Thyroid gland (tissue), 4 donors: ENCODE measurements around the gene PTPN9. TPM values are rescaled to one million over a fixed set of nuclear protein-coding genes. Genes with fewer than 3 reads are reported as not detected.
"Not testable (repeated sequence)": the region's sequence is repeated elsewhere in the genome, so short reads cannot be mapped to it uniquely, and the experiment has no call there.

ENCODE experiments used
- DNase-seq, 2 donors: peaks; one replicate each; pipeline ENCODE4 v3.0.0-alpha.2; 2019
- H3K27ac ChIP-seq, 3 donors: fragments of 200-600 bp; sonication (generic); 1 replicate in 2 of 3; 2 replicates in 1 of 3; pipeline ENCODE4 v1.5.1; 2016 to 2019; ENCODE audit warnings: mild to moderate bottlenecking in 1 of 3, moderate library complexity in 1 of 3
- H3K27me3 ChIP-seq: fragments of 200-600 bp; sonication (generic); one replicate; pipeline ENCODE4 v1.5.1; 2019
- H3K36me3 ChIP-seq, 2 donors: fragments of 200-600 bp; sonication (generic); one replicate each; pipeline ENCODE4 v1.5.1; 2016 to 2019
- H3K4me1 ChIP-seq, 2 donors: fragments of 200-600 bp; sonication (generic); one replicate each; pipeline ENCODE4 v1.5.1; 2017 to 2019
- H3K4me3 ChIP-seq, 3 donors: fragments of 200-600 bp; sonication (generic); replicated peaks in 1 of 3; 1 replicate in 2 of 3; 2 replicates in 1 of 3; pipeline ENCODE4 v1.5.1; 2016; ENCODE audit warnings: mild to moderate bottlenecking in 1 of 3
- H3K9me3 ChIP-seq: fragments of 200-600 bp; sonication (generic); one replicate; pipeline ENCODE4 v1.5.1; 2017
- POLR2A ChIP-seq, 2 donors: fragments of 450-650 bp; IDR thresholded peaks; one replicate each; pipeline ENCODE4 v1.6.1; 2017; ENCODE audit warnings: antibody characterized with exemption in 2 of 2, mild to moderate bottlenecking in 2 of 2, moderate library complexity in 1 of 2
- WGBS, 2 donors: methylation state at CpG; one replicate each; pipeline ENCODE4 v1.1.5; 2017; 5-methylcytosine and 5-hydroxymethylcytosine counted together
- intact Hi-C: fragments of 100-400 bp; cut with DNase I; formaldehyde crosslinking; loops from one replicate; pipeline ENCODE4 v1.15.1; 2023
- total RNA-seq, 4 donors: library from RNA; depleted of rRNA; stranded (reverse); fragments of >200 nt; gene quantifications; one replicate each; pipeline ENCODE4 v1.2.3, GENCODE V29; 2016
- TF ChIP-seq, protein P1 (sequence below), 6 experiments: fragments of 200-600 bp in 3 of 6; fragments of 450-650 bp in 3 of 6; sonication (generic) in 3 of 6; IDR thresholded peaks; one replicate each; pipeline ENCODE4 v1.5.1; 2016 to 2019; ENCODE audit warnings: antibody characterized with exemption in 6 of 6, mild to moderate bottlenecking in 2 of 6, inconsistent platforms in 1 of 6, moderate library complexity in 1 of 6

PTPN9 gene
- total RNA-seq, 4 donors from 2014 or later: 66.4 to 83.5 (median 73.6) TPM

DNA sequence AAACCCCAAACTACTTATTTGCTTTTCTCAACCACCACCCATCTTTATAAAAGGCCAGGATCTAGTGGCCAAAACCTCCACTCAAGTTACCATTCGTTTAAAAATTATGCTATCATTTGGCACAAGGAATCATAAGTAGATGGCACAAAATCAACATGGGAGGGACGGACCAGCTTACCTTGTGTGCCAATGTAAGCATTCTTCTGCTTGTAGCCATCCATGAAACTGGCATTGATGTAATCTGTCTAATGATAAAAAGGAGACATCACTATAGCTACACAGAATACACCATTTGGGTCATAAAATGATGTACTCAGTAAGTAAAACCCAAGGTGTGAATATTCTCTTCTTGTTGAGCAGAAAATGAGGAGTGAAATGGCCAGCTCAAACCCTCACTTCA, 99.4 kb downstream of the PTPN9 start:
- intact Hi-C loops: no loop called here
- no peak for TF ChIP-seq POLR2A (IDR thresholded peaks at IDR 0.05)
- TF ChIP-seq, protein P1, sequence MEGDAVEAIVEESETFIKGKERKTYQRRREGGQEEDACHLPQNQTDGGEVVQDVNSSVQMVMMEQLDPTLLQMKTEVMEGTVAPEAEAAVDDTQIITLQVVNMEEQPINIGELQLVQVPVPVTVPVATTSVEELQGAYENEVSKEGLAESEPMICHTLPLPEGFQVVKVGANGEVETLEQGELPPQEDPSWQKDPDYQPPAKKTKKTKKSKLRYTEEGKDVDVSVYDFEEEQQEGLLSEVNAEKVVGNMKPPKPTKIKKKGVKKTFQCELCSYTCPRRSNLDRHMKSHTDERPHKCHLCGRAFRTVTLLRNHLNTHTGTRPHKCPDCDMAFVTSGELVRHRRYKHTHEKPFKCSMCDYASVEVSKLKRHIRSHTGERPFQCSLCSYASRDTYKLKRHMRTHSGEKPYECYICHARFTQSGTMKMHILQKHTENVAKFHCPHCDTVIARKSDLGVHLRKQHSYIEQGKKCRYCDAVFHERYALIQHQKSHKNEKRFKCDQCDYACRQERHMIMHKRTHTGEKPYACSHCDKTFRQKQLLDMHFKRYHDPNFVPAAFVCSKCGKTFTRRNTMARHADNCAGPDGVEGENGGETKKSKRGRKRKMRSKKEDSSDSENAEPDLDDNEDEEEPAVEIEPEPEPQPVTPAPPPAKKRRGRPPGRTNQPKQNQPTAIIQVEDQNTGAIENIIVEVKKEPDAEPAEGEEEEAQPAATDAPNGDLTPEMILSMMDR (IDR thresholded peaks at IDR 0.05): no peak
- H3K36me3 ChIP-seq: peaks cover 11 to 18% of the 10 kb centered on the region in 2 donors
- peaks cover 0 to 8% of the 10 kb centered on the region in 2 donors for H3K4me1 ChIP-seq
- H3K27ac ChIP-seq: no peak overlapping the region
- WGBS, 2 donors: 55 to 69% methylated on average over 2 of the region's 2 CpGs
- H3K9me3 ChIP-seq: no peaks in the 10 kb centered on the region
- no peaks in the 10 kb centered on the region for H3K27me3 ChIP-seq
- no peak for DNase-seq
- no peak overlapping the region for H3K4me3 ChIP-seq

DNA sequence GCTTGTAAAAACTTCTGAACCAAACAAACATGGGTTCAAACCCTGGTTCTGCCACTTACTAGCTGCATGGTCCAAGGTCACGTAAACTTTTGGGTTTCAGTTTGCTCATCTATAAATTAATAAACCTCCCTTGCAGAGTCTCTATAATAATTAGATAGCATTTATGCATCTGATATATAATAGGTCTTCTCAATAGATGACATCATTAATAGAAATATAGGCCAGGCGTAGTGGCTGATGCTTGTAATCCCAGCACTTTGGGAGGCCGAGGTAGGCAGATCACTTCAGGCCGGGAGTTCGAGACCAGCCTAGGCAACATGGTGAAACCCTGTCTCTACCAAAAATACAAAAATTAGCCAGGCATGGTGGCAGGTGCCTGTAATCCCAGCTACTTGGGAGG, 102.0 kb downstream of the PTPN9 start:
- H3K4me1 ChIP-seq, H3K27ac ChIP-seq, H3K27me3 ChIP-seq, H3K4me3 ChIP-seq, H3K9me3 ChIP-seq, DNase-seq, intact Hi-C loops: not testable (repeated sequence)
- 95 to 99% methylated on average over 5 of the region's 5 CpGs for WGBS, 2 donors
- H3K36me3 ChIP-seq: peaks cover 31% of the 10 kb centered on the region in 2 donors

DNA sequence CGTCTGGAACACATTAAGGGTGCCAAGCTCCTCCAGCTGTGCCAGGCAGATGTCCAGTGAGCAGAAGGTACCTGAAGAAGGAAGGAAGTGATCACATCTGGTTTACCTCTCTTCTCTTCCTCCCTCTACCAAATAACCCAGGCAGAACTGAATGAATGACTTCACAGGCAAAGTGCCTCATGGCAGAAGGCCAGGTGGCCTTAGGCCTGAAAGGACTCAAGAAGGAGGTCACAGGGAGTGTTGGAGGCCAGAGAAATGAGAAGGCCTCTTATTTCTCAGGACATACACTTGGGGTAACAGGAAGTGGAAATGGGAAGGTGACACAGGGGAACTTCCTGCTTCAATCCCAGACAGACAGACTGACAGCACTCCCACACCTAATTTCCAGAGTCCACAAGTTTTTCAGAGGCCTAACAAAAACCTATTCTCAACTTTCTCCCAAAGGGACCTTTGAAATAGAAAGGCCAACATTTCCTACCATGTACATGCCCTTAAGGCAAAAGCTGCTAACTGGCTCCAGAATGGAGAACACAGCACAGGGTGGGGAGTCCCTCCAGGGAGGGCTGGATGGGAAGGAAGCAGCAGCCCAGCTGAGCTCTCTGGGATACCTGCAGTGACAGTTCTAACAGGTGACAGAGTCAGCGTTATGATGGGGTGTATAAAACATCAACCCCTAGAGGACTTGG, 110.1 kb downstream of the PTPN9 start:
- H3K9me3 ChIP-seq: no peaks in the 10 kb centered on the region
- no peak overlapping the region for H3K4me3 ChIP-seq
- peaks cover 45 to 60% of the 10 kb centered on the region in 2 donors for H3K36me3 ChIP-seq
- intact Hi-C loops: no loop called here
- H3K27ac ChIP-seq: no peak overlapping the region
- TF ChIP-seq, protein P1 (IDR thresholded peaks at IDR 0.05): no peak
- TF ChIP-seq POLR2A (IDR thresholded peaks at IDR 0.05): no peak
- 58 to 74% methylated on average over 2 of the region's 2 CpGs for WGBS, 2 donors
- no peaks in the 10 kb centered on the region for H3K27me3 ChIP-seq
- H3K4me1 ChIP-seq: peaks cover 3 to 16% of the 10 kb centered on the region in 2 donors
- DNase-seq: peak; percentile 62 to 77

DNA sequence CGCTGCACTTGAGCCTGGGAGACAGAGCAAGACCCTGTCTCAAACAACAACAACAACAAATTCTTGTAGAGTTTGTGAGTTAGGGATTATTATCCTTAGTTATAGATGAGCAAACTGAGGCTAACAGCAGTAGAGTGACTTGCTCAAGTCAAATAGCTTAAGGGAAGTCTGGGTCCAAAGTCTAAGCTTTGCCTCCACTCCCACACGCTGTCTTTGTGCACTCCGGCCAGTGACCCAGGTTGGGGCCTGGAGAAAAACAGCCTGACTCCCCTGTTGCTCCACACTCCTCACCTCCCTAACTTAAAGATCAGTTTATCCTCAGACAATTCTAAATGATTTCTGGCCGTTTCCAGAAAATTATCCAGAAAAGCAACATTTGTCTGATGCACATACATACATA, 118.5 kb downstream of the PTPN9 start:
- Histone ChIP-seq H3K27me3 (no peaks in the 10 kb centered on the region), H3K4me3 (no peak overlapping the region), H3K27ac (no peak overlapping the region), H3K36me3 (no peaks in the 10 kb centered on the region), H3K9me3 (no peaks in the 10 kb centered on the region), H3K4me1 (peaks cover 0 to 17% of the 10 kb centered on the region in 2 donors)
- TF ChIP-seq POLR2A (IDR thresholded peaks at IDR 0.05): no peak
- TF ChIP-seq, protein P1 (IDR thresholded peaks at IDR 0.05): no peak
- no peak for DNase-seq
- intact Hi-C loops: no loop called here
- whole genome bisulfite sequencing, 2 donors: 92 to 95% methylated on average over 4 of the region's 4 CpGs

DNA sequence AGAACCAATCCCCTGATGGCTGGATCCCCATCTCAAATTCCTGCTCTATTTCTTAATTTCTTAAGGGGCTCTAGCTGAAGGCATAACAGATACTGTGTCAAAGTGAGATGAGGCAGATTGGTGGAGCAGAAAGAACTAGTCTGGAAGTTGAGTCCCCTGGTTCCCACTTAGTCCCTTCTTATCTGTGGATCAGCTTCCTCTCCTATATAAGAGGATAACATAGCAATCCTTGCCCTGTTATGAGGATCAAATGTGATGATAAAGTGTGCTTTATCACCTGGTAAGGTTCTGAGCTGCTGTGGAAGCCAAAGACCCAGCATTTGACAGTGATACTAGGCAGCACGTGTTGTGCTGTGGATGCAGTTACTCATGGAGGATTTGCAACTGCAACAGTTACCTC, 119.5 kb downstream of the PTPN9 start:
- TF ChIP-seq, protein P1 (IDR thresholded peaks at IDR 0.05): no peak
- no peak for TF ChIP-seq POLR2A (IDR thresholded peaks at IDR 0.05)
- Histone ChIP-seq H3K4me3 (no peak overlapping the region), H3K36me3 (no peaks in the 10 kb centered on the region), H3K27ac (no peak overlapping the region), H3K9me3 (no peaks in the 10 kb centered on the region), H3K4me1 (peaks cover 0 to 13% of the 10 kb centered on the region in 2 donors), H3K27me3 (no peaks in the 10 kb centered on the region)
- no peak for DNase-seq
- WGBS, 2 donors: 80 to 100% methylated on average over 1 of the region's 1 CpG
- intact Hi-C loops: loop anchor here (5.0 kb wide), 1 partner anchor 188 kb away; the partner anchor contains the start of gene SNX33
